ENCODE data around the gene ANKRD27. TPM values are rescaled to one million over a fixed set of nuclear protein-coding genes. Genes with fewer than 3 reads are reported as not detected.
"Not testable (repeated sequence)": the region's sequence is repeated elsewhere in the genome, so short reads cannot be mapped to it uniquely, and the experiment has no call there.

ANKRD27 gene
- total RNA-seq, 2 donors from 2014 or later, result 35.7 to 38.2 TPM

DNA sequence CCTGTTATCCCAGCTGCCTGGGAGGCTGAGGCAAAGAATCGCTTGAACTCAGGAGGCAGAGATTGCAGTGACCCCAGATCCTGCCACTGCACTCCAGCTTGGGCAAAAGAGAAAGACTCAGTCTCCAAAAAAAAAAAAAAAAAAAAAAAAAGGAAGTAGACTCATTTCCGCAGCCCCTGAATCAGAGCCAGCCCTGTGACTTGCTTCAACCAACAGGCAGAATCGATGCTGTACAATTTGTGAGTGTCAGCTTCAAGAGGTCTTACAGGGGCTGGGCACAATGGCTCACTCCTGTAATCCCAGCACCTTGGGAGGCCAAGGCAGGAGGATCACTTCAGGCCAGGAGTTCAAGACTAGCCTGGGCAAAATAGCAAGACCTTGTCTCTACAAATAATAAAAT, 12.8 kb downstream of the ANKRD27 start:
- intact Hi-C loops (cut with DNase I, micrococcal nuclease), result no loop called here
- ATAC-seq (no peak), DNase-seq (no peak)

GRCh38 chr19:32661318-32661717, 13.7 kb downstream of the ANKRD27 start:
- DNase-seq (no peak), ATAC-seq (no peak)
- intact Hi-C loops (cut with DNase I, micrococcal nuclease), result no loop called here

DNA sequence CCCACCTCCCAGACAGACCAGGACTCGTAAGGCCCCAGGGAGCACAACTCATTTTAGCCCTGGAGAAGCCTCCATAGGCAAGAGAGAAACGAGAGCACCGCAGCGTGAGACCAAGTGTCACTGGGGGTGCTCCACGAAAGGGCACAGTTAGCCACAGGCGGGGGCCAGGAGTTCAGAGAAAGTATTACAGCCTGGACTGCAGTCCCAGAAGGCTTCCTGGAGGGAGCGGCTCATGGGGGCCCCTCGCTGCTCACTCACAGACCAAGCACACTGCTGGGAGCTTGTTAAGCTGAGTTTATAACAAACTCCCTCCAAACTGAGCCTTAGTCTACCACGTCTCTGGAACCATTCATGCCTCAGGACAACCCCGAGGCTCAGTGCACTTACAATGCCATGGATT, 16.5 kb downstream of the ANKRD27 start:
- ATAC-seq (no peak), DNase-seq (no peak)
- intact Hi-C loops (cut with DNase I, micrococcal nuclease), result no loop called here

GRCh38 chr19:32658075-32658474, 16.9 kb downstream of the ANKRD27 start:
- no peak for ATAC-seq
- intact Hi-C loops (cut with DNase I, micrococcal nuclease), result no loop called here
- DNase-seq, result no peak

GRCh38 chr19:32656379-32656778, 18.6 kb downstream of the ANKRD27 start:
- DNase-seq; intact Hi-C loops (cut with DNase I, micrococcal nuclease); ATAC-seq: not testable (repeated sequence)

DNA sequence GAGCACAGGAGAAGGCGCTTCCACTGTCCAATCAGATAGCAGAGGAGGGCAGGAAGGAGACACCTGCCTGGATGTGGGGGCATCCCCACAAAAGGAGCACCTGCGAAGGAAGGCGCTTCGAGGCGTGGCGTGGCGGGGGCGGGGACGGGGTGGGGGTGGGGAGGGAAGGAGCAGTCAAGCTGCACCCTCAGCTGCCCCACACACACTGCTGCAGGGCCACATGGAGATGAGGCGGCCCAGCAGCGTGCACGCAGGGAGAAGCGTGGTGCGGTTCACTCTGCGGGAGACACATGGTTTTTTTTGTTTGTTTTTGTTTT, 21.4 kb downstream of the ANKRD27 start:
- ATAC-seq, result peak; percentile 71
- DNase-seq, result no peak
- intact Hi-C loops (cut with DNase I, micrococcal nuclease), result no loop called here

DNA sequence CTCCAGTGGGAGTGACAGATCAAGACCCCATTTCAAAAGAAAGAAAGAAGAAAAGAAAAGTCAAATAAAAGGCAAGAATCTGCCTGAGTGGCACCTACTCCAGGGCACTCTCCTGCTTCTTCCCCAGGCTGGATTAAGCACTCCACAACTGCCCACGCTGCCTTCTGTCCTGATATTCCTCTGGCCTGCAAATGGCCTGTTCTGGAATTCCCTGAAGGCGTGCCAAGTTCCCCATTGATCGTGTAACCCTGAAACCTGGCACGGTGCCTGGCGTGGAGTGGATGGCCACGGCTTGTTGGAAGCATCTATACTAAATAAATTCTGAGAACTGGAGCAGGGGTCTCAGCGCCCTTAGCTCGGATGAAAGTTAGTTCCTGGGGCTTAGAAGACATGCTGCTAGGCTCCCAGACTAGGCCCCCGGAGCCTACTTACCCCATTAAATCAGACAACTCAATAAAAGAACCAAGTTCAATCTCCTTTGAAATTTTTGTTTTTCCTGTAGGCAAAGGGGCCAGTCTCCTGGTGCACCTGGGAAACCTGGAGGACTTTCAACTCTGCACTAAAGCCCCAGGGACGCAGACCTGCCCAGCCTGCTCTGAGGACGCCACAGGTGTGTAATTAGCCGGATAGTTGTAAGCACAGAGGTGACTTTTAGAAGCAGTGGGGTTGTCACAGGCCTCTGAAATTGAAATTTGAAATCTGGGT, 21.9 kb downstream of the ANKRD27 start:
- peak; percentile 87 for ATAC-seq
- DNase-seq, result peak; percentile 67 to 75
- intact Hi-C loops (cut with DNase I, micrococcal nuclease), result no loop called here

DNA sequence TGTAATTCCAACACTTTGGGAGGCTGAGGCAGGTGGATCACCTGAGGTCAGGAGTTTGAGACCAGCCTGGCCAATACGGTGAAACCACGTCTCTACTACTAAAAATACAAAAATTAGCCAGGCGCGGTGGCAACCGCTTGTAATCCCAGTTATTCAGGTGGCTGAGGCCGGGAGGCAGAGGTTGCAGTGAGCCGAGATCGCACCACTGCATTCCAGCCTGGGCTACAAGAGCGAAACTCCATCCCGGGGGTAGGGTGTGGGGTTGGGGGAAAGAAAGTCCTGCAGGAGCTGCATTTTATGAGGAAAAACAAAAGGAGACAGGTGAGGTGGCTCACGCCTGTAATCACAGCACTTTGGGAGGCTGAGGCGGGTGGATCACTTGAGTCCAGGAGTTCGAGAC, 22.6 kb downstream of the ANKRD27 start:
- intact Hi-C loops (cut with DNase I, micrococcal nuclease); ATAC-seq; DNase-seq: not testable (repeated sequence)

DNA sequence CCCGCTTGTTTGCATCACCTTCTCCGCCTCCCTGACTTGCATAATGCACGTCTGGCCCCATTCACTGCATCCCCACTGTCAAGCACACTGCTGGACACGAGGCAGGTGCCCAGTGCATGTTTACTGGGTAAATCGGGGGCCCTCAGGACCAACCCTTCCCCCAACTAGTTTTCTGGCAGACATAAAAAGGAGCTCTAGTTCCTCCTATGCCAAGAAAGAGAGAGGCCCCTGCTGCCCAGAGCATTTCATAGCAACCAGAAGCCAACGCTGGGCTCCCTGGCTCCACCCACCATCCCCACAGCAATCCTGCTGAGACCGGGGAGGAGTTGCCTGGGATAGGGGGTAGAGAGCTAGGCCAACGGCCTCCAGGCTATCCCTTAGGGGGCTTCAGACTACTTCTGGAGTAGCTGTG, 23.2 kb downstream of the ANKRD27 start:
- ATAC-seq, result peak; percentile 68
- peak; percentile 37 to 46 for DNase-seq
- intact Hi-C loops (cut with DNase I, micrococcal nuclease), result no loop called here

GRCh38 chr19:32650671-32651070, 24.3 kb downstream of the ANKRD27 start:
- intact Hi-C loops (cut with DNase I, micrococcal nuclease), result no loop called here
- no peak for ATAC-seq
- DNase-seq, result no peak

GRCh38 chr19:32649751-32650150, 25.2 kb downstream of the ANKRD27 start:
- ATAC-seq (no peak), DNase-seq (no peak)
- intact Hi-C loops (cut with DNase I, micrococcal nuclease), result no loop called here

GRCh38 chr19:32647361-32647760, 27.6 kb downstream of the ANKRD27 start:
- intact Hi-C loops (cut with DNase I, micrococcal nuclease), result no loop called here
- DNase-seq (no peak), ATAC-seq (no peak)

GRCh38 chr19:32646556-32646955, 28.4 kb downstream of the ANKRD27 start:
- ATAC-seq, result no peak
- intact Hi-C loops (cut with DNase I, micrococcal nuclease), result no loop called here

GRCh38 chr19:32642771-32643170, 32.2 kb downstream of the ANKRD27 start:
- no peak for DNase-seq
- no peak for ATAC-seq
- intact Hi-C loops (cut with DNase I, micrococcal nuclease), result no loop called here

More at GRCh38 chr19:32646556-32646955, 28.4 kb downstream of the ANKRD27 start:
- no peak for DNase-seq

- intact Hi-C loops (cut with DNase I, micrococcal nuclease), result no loop called here
- DNase-seq (no peak), ATAC-seq (no peak)
Measured at GRCh38 chr19:32638625-32639024, 36.4 kb downstream of the ANKRD27 start.

- DNase-seq (no peak), ATAC-seq (no peak)
- intact Hi-C loops (cut with DNase I, micrococcal nuclease), result no loop called here
Measured at GRCh38 chr19:32637480-32637879, 37.5 kb downstream of the ANKRD27 start.

DNA sequence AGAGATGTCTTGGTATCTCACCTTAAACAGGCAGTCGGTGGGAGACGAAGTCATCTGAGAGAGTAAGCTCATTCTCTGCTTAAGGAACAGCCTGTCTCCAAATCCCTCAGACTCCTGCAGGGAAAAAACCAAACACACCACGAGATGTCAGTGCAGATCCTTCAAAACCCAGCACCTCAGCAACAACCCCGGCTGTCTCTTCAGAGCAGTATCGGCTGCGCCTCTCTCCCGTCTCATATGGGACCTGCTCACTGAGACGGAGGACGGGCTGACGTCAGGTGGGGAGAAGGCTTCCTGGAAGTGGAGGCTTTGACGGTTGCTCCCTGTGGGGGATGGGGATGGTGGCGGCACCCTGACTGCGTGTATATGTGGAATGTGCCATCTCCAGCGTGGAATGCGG, 43.6 kb downstream of the ANKRD27 start:
- ATAC-seq (no peak), DNase-seq (no peak)
- intact Hi-C loops (cut with DNase I, micrococcal nuclease), result no loop called here

- ATAC-seq (no peak), DNase-seq (no peak)
- intact Hi-C loops (cut with DNase I, micrococcal nuclease), result no loop called here
Measured at GRCh38 chr19:32630338-32630737, 44.6 kb downstream of the ANKRD27 start.

- ATAC-seq (no peak), DNase-seq (no peak)
- intact Hi-C loops (cut with DNase I, micrococcal nuclease), result no loop called here
Measured at GRCh38 chr19:32627714-32628270, 47.2 kb downstream of the ANKRD27 start.

DNA sequence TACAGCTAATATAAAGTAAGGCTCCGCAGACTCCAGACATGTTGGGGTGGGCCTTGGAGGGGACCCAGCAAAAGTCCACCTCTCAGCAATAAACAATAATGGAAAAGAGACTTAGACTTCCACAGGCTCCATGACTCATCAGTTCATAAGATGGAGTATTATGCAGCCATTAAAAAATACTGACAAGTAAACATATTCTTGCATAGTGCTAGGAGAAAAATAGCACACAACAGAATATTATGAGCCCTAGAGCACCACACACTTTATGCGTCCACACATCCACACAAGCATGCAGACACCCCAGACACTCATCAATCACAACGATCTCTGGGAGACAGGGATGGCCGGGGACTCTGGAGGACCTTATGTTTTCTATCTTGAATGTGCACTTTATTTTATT, 48.0 kb downstream of the ANKRD27 start:
- no peak for DNase-seq
- intact Hi-C loops (cut with DNase I, micrococcal nuclease), result no loop called here
- no peak for ATAC-seq

DNA sequence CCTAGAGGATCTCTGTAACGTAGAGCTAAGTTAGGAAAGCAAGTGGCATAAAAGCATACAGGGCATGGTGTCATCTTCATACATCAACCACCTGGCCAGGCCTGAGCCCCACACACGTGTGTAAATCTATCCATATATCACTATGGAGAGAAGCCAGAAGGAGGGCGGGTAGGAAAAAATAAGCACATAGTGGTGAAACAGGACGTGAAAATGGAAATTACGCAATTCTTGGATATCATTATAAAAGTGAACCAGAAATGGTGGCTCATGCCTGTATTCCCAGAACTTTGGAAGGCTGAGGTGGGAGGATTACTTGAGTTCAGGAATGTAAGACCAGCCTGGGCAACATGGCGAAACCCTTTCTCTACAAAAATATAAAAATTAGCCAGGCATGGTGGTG, 50.6 kb downstream of the ANKRD27 start:
- no peak for DNase-seq
- no peak for ATAC-seq
- intact Hi-C loops (cut with DNase I, micrococcal nuclease), result no loop called here
